Activated naive CD4-positive, alpha-beta T cell treated with anti-CD3 and anti-CD28 coated beads, Interleukin-2, amount 50 U/mL, for 24 hours (primary cell): ENCODE results near the gene SERINC4.
"Not testable (repeated sequence)": the region's sequence is repeated elsewhere in the genome, so short reads cannot be mapped to it uniquely, and the experiment has no call there.

Experiments used
- H3K27ac Mint-ChIP-seq: one replicate; pipeline ENCODE4 v1.8.0; 2021; ENCODE audit warnings: mild to moderate bottlenecking, mixed read lengths
- H3K27me3 Mint-ChIP-seq: one replicate; pipeline ENCODE4 v1.8.0; 2021; ENCODE audit warnings: mixed read lengths
- H3K36me3 Mint-ChIP-seq: one replicate; pipeline ENCODE4 v1.8.0; 2021; ENCODE audit warnings: mixed read lengths
- H3K4me1 Mint-ChIP-seq: one replicate; pipeline ENCODE4 v1.8.0; 2021; ENCODE audit warnings: mixed read lengths
- H3K4me3 Mint-ChIP-seq: one replicate; pipeline ENCODE4 v1.8.0; 2021; ENCODE audit warnings: mild to moderate bottlenecking, mixed read lengths
- H3K9me3 Mint-ChIP-seq: one replicate; pipeline ENCODE4 v1.8.0; 2021; ENCODE audit warnings: mixed read lengths

SERINC4 gene

GRCh38 chr15:43808435-43808950, 8.5 kb upstream of the SERINC4 start:
- Mint-ChIP-seq H3K36me3 (peaks cover 18% of the 10 kb centered on the region), H3K27ac (no peak overlapping the region), H3K27me3 (no peaks in the 10 kb centered on the region), H3K4me3 (no peak overlapping the region), H3K4me1 (peaks cover 4% of the 10 kb centered on the region), H3K9me3 (no peaks in the 10 kb centered on the region)

DNA sequence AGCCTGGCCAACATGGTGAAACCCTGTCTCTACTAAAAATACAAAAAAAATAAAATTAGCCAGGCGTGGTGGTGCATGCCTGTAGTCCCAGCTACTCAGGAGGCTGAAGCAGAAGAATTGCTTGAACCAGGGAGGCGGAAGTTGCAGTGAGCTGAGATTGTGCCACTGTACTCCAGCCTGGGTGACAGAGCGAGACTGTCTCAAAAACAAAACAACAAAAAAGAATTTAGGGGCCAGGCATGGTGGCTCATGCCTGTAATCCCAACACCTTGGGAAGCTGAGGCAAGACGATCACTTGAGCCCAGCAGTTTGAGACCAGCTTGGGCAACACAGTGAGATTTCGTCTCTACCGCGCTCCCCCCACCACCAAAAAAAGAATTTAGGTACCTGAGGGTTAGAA, 2.7 kb upstream of the SERINC4 start:
- not testable (repeated sequence) for H3K27me3 Mint-ChIP-seq, H3K4me3 Mint-ChIP-seq, H3K9me3 Mint-ChIP-seq, H3K27ac Mint-ChIP-seq
- Mint-ChIP-seq H3K36me3 (peaks cover 35% of the 10 kb centered on the region), H3K4me1 (peaks cover 38% of the 10 kb centered on the region)

- H3K9me3 Mint-ChIP-seq: no peaks in the 10 kb centered on the region
- H3K36me3 Mint-ChIP-seq: peaks cover 36% of the 10 kb centered on the region
- peaks cover 54% of the 10 kb centered on the region for H3K4me1 Mint-ChIP-seq
- peak within 1 kb of the TSS; percentile 100 for H3K27ac Mint-ChIP-seq
- H3K4me3 Mint-ChIP-seq: peak within 1 kb of the TSS; percentile 100
- no peaks in the 10 kb centered on the region for H3K27me3 Mint-ChIP-seq
These were observed 494 bp upstream of the SERINC4 start, which contains the start of gene HYPK for GRCh38 chr15:43800286-43801141. Gene HYPK (plus strand): TSS chr15:43800599. CDS start chr15:43800623, 24 bp downstream.

DNA sequence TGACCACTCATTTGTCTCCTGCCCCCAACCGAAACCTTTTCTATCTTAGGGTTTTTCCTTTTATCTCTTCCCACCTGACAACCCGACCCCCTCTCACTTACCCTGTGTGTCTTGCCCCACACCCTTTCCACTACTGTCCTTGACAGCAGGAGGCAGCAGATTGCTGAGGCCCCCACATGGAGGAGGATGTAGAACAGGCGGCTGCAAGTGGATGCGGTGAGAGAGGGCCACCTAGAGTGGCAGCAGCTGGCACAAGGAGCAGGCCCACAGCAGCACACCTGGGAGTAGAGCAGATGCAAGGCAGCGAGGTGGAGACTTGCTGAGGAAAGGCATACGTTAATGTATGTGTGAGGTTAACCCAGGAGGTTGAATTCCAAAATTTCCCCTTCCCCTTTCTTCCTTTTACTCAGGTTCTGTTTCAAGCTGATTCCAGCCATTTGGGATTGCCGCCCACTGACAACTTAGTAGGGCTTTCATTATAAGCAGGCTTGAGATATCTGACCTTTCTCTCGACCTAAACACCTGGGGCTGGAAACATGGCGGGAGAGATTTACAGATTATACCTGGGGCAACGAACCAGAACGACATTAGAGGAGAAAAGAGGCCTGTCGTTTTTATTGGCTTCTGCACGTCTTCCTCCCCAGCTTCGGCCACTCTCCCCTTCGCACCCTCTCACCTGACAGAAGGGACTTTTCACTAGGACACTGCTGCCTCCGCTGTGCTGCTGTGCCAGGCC, 643 bp downstream of the SERINC4 start:
- H3K36me3 Mint-ChIP-seq: peaks cover 41% of the 10 kb centered on the region
- H3K27ac Mint-ChIP-seq: peak overlapping the region; percentile 100
- H3K4me3 Mint-ChIP-seq: no peak overlapping the region
- H3K9me3 Mint-ChIP-seq: no peaks in the 10 kb centered on the region
- H3K4me1 Mint-ChIP-seq: peaks cover 66% of the 10 kb centered on the region
- no peaks in the 10 kb centered on the region for H3K27me3 Mint-ChIP-seq

- H3K4me3 Mint-ChIP-seq: no peak overlapping the region
- H3K36me3 Mint-ChIP-seq: peaks cover 45% of the 10 kb centered on the region
- H3K27me3 Mint-ChIP-seq: no peaks in the 10 kb centered on the region
- peak overlapping the region; percentile 72 for H3K27ac Mint-ChIP-seq
- no peaks in the 10 kb centered on the region for H3K9me3 Mint-ChIP-seq
- peaks cover 77% of the 10 kb centered on the region for H3K4me1 Mint-ChIP-seq
These were observed 3.5 kb downstream of the SERINC4 start for GRCh38 chr15:43796566-43796965.

GRCh38 chr15:43795997-43796396, 4.0 kb downstream of the SERINC4 start:
- H3K4me3 Mint-ChIP-seq: no peak overlapping the region
- H3K36me3 Mint-ChIP-seq: peaks cover 39% of the 10 kb centered on the region
- H3K27me3 Mint-ChIP-seq: no peaks in the 10 kb centered on the region
- peaks cover 73% of the 10 kb centered on the region for H3K4me1 Mint-ChIP-seq
- H3K27ac Mint-ChIP-seq: peak overlapping the region; percentile 72
- H3K9me3 Mint-ChIP-seq: no peaks in the 10 kb centered on the region

- Mint-ChIP-seq H3K9me3 (no peaks in the 10 kb centered on the region), H3K27me3 (no peaks in the 10 kb centered on the region), H3K4me1 (peaks cover 66% of the 10 kb centered on the region), H3K4me3 (peak overlapping the region; percentile 23), H3K27ac (peak overlapping the region; percentile 61), H3K36me3 (peaks cover 34% of the 10 kb centered on the region)
These were observed 4.8 kb downstream of the SERINC4 start for GRCh38 chr15:43795197-43795596.

DNA sequence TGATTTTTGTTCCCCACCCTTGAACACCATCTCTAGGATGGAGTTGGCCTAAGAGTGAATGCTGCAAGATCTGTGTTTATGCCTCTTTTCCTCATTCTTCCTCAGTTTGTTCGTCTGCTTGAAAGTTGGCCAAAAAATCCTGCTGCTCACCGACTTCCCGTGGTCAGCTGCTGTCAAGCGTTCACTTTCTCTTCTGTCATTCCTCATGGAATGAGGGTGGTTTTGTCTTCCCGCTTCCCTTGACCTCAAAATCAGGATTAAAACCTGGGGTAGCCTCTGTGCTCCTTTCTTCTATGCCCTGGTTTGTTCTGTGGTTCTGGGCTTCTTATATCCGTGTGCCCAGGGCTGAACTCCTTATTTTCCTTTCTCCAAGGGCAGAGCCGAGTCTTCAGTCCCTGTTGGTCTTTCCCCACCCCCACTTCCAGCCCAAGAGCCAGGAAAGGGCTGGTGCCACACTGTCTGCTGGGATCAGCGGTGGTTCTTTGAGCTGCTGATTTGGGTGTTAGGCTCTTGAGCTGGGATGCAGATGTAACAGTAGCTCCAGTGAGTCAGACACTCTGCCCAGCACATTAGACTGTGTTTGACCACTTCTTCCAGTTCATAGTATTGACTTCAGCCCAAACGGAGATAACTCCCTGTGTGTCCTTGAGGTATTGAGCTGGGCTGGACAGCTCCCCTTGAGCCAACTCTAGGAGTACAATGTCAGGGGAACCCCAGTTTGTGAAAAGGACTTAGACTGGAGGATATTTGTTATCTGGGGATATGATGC, 5.6 kb downstream of the SERINC4 start:
- Mint-ChIP-seq H3K4me3 (peak overlapping the region; percentile 97), H3K36me3 (peaks cover 26% of the 10 kb centered on the region), H3K27me3 (no peaks in the 10 kb centered on the region), H3K9me3 (no peaks in the 10 kb centered on the region), H3K27ac (peak overlapping the region; percentile 76), H3K4me1 (peaks cover 59% of the 10 kb centered on the region)

GRCh38 chr15:43793647-43794046, 6.4 kb downstream of the SERINC4 start:
- no peaks in the 10 kb centered on the region for H3K27me3 Mint-ChIP-seq
- H3K4me3 Mint-ChIP-seq: peak overlapping the region; percentile 97
- no peaks in the 10 kb centered on the region for H3K9me3 Mint-ChIP-seq
- H3K4me1 Mint-ChIP-seq: peaks cover 53% of the 10 kb centered on the region
- H3K36me3 Mint-ChIP-seq: peaks cover 21% of the 10 kb centered on the region
- H3K27ac Mint-ChIP-seq: peak overlapping the region; percentile 96

DNA sequence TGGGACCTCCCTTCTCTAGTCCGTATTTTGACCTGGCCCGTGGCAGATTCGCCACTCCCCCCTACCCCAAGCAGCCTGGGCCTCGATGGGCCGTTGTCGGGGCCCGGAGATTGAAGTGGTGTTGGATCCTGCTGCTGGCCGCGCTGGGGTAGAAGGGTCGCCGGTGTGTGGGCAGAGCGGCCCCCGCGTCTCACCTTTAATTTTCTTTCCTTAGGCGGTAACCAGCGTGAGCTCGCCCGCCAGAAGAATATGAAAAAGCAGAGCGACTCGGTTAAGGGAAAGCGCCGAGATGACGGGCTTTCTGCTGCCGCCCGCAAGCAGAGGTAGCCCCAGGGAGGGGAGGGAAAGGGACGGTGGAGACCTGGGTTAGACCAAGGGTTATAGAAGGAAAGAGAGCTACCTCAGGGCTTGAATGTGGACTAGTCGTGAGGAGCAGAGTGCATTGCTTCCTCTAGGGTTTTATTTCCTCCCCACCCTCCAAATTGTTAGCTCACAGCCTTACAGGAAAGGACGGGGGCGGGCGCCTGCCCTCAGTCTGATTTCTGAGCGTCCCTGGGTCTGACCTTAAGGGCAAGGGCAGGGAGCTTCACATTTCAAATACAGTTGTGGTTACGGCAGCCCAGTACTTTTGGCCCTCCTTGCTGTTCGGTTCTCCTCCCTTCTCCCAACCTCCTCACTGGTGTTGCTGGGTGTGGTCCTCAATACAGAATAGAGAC, 7.1 kb downstream of the SERINC4 start:
- peak overlapping the region; percentile 97 for H3K4me3 Mint-ChIP-seq
- H3K9me3 Mint-ChIP-seq: no peaks in the 10 kb centered on the region
- peaks cover 19% of the 10 kb centered on the region for H3K36me3 Mint-ChIP-seq
- H3K27ac Mint-ChIP-seq: peak overlapping the region; percentile 96
- peaks cover 47% of the 10 kb centered on the region for H3K4me1 Mint-ChIP-seq
- no peaks in the 10 kb centered on the region for H3K27me3 Mint-ChIP-seq

- no peaks in the 10 kb centered on the region for H3K27me3 Mint-ChIP-seq
- peaks cover 43% of the 10 kb centered on the region for H3K4me1 Mint-ChIP-seq
- H3K4me3 Mint-ChIP-seq: peak within 1 kb of the TSS; percentile 97
- peak within 1 kb of the TSS; percentile 96 for H3K27ac Mint-ChIP-seq
- H3K36me3 Mint-ChIP-seq: peaks cover 19% of the 10 kb centered on the region
- no peaks in the 10 kb centered on the region for H3K9me3 Mint-ChIP-seq
These were observed 7.8 kb downstream of the SERINC4 start, which contains the start of gene SERF2 for GRCh38 chr15:43791993-43792760. Gene SERF2 (plus strand): TSS chr15:43792320. CDS start chr15:43792377, 57 bp downstream.

- no peaks in the 10 kb centered on the region for H3K9me3 Mint-ChIP-seq
- H3K36me3 Mint-ChIP-seq: peaks cover 7% of the 10 kb centered on the region
- H3K27me3 Mint-ChIP-seq: no peaks in the 10 kb centered on the region
- H3K4me3 Mint-ChIP-seq: no peak overlapping the region
- no peak overlapping the region for H3K27ac Mint-ChIP-seq
- H3K4me1 Mint-ChIP-seq: peaks cover 17% of the 10 kb centered on the region
These were observed 10.6 kb downstream of the SERINC4 start for GRCh38 chr15:43789409-43789808.

DNA sequence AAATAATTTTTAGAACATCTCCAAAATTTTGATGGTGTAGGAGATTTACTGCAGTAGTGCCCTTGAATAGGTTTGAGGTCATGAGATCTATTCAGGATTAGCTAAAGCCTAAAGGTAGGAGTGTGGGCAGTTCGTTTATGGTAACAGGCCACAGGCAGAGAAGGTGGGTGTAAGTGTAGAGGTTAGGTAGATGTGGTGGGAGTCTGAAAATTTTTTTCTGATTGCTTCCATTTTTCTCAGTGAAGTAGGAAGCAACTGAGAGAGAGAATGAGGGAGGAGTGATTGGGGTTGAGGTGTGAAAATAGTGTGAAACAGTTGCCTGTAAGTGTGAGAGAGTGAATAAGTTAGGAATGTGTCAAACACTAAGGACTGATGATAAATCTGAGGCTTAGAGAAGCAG, 21.0 kb downstream of the SERINC4 start:
- H3K36me3 Mint-ChIP-seq: no peaks in the 10 kb centered on the region
- H3K4me3 Mint-ChIP-seq: peak overlapping the region; percentile 23
- no peaks in the 10 kb centered on the region for H3K9me3 Mint-ChIP-seq

GRCh38 chr15:43777267-43777914, 22.6 kb downstream of the SERINC4 start:
- H3K4me1 Mint-ChIP-seq: peaks cover 21% of the 10 kb centered on the region
- H3K27ac Mint-ChIP-seq: peak overlapping the region; percentile 89
- no peaks in the 10 kb centered on the region for H3K27me3 Mint-ChIP-seq
- H3K4me3 Mint-ChIP-seq: peak overlapping the region; percentile 90
- H3K36me3 Mint-ChIP-seq: no peaks in the 10 kb centered on the region
- H3K9me3 Mint-ChIP-seq: no peaks in the 10 kb centered on the region

More for the DNA sequence above, 21.0 kb downstream of the SERINC4 start:
- Mint-ChIP-seq H3K4me1 (peaks cover 21% of the 10 kb centered on the region), H3K27ac (peak overlapping the region; percentile 5), H3K27me3 (no peaks in the 10 kb centered on the region)
